ENCODE data around the gene SKAP1.

- TF ChIP-seq CTCF (IDR thresholded peaks at IDR 0.05) (no peak), POLR2A (IDR thresholded peaks at IDR 0.05) (no peak), POLR2AphosphoS5 (IDR thresholded peaks at IDR 0.05) (no peak), EP300 (IDR thresholded peaks at IDR 0.05) (no peak)
These were observed 13.0 kb downstream of the SKAP1 start for GRCh38 chr17:48416971-48417370.

All from stomach (tissue), 4 donors.